AG09319 (cell line): ENCODE results near the gene CXCL8.

Experiments
- DNase-seq: peaks from one replicate; pipeline ENCODE4 v3.0.0-alpha.2; 2010; ENCODE audit warnings: low read depth; ENCODE audit errors: extremely low read depth
- TF ChIP-seq, protein P1 (sequence below): IDR thresholded peaks from 2 replicates; pipeline ENCODE4 v1.5.1; 2011; ENCODE audit warnings: low read depth, mild to moderate bottlenecking, inconsistent platforms, low read length, moderate library complexity

CXCL8 gene

GRCh38 chr4:73744203-73744602 lies 3.8 kb downstream of the CXCL8 start:
- no peak for DNase-seq
- TF ChIP-seq, protein P1, sequence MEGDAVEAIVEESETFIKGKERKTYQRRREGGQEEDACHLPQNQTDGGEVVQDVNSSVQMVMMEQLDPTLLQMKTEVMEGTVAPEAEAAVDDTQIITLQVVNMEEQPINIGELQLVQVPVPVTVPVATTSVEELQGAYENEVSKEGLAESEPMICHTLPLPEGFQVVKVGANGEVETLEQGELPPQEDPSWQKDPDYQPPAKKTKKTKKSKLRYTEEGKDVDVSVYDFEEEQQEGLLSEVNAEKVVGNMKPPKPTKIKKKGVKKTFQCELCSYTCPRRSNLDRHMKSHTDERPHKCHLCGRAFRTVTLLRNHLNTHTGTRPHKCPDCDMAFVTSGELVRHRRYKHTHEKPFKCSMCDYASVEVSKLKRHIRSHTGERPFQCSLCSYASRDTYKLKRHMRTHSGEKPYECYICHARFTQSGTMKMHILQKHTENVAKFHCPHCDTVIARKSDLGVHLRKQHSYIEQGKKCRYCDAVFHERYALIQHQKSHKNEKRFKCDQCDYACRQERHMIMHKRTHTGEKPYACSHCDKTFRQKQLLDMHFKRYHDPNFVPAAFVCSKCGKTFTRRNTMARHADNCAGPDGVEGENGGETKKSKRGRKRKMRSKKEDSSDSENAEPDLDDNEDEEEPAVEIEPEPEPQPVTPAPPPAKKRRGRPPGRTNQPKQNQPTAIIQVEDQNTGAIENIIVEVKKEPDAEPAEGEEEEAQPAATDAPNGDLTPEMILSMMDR = no peak

- no peak for DNase-seq
Measured at GRCh38 chr4:73750730-73751129, 10.4 kb downstream of the CXCL8 start.

DNA sequence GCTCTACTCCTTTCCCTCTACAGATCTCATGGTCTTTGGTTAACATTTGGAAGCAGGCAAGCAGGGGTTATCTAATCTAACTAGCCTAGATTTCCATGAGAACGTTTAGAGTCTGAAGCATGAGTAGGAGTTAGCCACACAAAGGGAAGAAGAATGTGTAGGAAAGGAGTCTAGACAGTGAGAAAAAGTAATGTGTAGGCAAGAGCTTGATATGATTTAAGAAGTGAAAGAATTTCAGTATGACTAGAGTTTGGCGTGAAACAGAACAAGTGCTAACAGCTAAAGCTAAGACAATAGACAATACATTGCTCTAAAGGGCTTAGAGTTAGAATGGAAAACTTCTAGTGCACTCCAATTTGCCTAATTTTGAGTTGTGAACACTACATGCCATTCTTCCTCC lies 10.8 kb downstream of the CXCL8 start:
- no peak for DNase-seq
- TF ChIP-seq, protein P1 = no peak

More at GRCh38 chr4:73750730-73751129, 10.4 kb downstream of the CXCL8 start:
- TF ChIP-seq, protein P1 = no peak

- no peak for DNase-seq
- TF ChIP-seq, protein P1 = no peak
Measured at GRCh38 chr4:73751830-73752229, 11.5 kb downstream of the CXCL8 start.

- TF ChIP-seq, protein P1 = no peak
- DNase-seq = no peak
Measured at GRCh38 chr4:73752424-73752823, 12.1 kb downstream of the CXCL8 start.

- DNase-seq = no peak
- TF ChIP-seq, protein P1 = no peak
Measured at GRCh38 chr4:73753215-73753614, 12.8 kb downstream of the CXCL8 start.

GRCh38 chr4:73754934-73755333 lies 14.6 kb downstream of the CXCL8 start:
- no peak for DNase-seq
- TF ChIP-seq, protein P1 = no peak
